ENCODE measurements around the gene ICA1L.

The ICA1L gene

GRCh38 chr2:202773301-202773973, 98.1 kb downstream of the ICA1L start:
- DNase-seq (ENCODE audit: low read depth), result no peak
- TF ChIP-seq, protein P1, sequence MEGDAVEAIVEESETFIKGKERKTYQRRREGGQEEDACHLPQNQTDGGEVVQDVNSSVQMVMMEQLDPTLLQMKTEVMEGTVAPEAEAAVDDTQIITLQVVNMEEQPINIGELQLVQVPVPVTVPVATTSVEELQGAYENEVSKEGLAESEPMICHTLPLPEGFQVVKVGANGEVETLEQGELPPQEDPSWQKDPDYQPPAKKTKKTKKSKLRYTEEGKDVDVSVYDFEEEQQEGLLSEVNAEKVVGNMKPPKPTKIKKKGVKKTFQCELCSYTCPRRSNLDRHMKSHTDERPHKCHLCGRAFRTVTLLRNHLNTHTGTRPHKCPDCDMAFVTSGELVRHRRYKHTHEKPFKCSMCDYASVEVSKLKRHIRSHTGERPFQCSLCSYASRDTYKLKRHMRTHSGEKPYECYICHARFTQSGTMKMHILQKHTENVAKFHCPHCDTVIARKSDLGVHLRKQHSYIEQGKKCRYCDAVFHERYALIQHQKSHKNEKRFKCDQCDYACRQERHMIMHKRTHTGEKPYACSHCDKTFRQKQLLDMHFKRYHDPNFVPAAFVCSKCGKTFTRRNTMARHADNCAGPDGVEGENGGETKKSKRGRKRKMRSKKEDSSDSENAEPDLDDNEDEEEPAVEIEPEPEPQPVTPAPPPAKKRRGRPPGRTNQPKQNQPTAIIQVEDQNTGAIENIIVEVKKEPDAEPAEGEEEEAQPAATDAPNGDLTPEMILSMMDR (IDR thresholded peaks at IDR 0.05; ENCODE audit: low read length, missing control alignments), result no peak
- no peak overlapping the region for H3K4me3 ChIP-seq (replicated peaks; ENCODE audit: low read depth, low read length)

GRCh38 chr2:202771741-202772460, 99.7 kb downstream of the ICA1L start:
- no peak overlapping the region for H3K4me3 ChIP-seq (replicated peaks; ENCODE audit: low read depth, low read length)
- peak; percentile 62 for DNase-seq (ENCODE audit: low read depth)
- TF ChIP-seq, protein P1 (IDR thresholded peaks at IDR 0.05; ENCODE audit: low read length, missing control alignments), result no peak

- no peak overlapping the region for H3K4me3 ChIP-seq (replicated peaks; ENCODE audit: low read depth, low read length)
- TF ChIP-seq, protein P1 (IDR thresholded peaks at IDR 0.05; ENCODE audit: low read length, missing control alignments), result no peak
- no peak for DNase-seq (ENCODE audit: low read depth)
Measured at GRCh38 chr2:202771336-202771735, 100.2 kb downstream of the ICA1L start.

DNA sequence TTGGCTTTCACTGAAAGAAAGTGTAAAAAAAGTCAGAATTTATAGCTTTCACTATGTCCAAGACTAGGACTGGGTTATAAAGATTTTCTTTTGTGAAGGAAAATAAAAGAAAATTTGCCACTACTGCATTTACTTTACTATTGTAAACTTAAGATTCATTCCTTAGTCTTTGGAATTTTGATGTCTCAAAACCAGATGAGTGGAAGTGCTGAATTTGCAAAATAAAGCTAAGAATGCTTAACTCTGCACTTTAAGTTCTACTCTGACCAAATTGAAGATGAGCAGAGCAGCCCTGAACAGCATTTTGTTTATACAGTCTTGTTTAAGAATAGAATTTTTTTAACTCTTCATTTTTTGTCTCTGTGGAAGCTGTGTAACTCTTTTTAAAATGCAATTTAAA, 102.4 kb downstream of the ICA1L start:
- no peak for DNase-seq (ENCODE audit: low read depth)
- TF ChIP-seq, protein P1 (IDR thresholded peaks at IDR 0.05; ENCODE audit: low read length, missing control alignments), result no peak
- H3K4me3 ChIP-seq (replicated peaks; ENCODE audit: low read depth, low read length), result no peak overlapping the region

GRCh38 chr2:202768273-202768672, 103.3 kb downstream of the ICA1L start:
- TF ChIP-seq, protein P1 (IDR thresholded peaks at IDR 0.05; ENCODE audit: low read length, missing control alignments), result no peak
- no peak for DNase-seq (ENCODE audit: low read depth)

DNA sequence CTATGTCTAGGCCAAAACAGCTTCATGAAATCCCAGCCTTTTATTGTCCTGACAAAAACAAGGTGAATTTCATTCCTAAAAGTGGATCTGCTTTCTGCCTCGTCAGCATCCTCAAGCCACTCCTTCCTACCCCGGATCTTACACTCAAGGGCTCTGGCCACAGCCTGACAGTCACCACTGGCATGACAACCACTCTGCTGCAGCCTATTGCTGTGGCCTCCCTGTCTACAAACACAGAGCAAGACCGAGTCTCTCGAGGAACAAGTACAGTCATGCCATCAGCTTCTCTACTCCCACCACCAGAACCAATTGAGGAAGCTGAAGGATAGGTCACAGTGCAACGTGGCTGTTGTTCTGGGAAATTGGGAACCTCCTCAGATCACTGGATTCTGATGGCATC, 106.1 kb downstream of the ICA1L start:
- TF ChIP-seq, protein P1 (IDR thresholded peaks at IDR 0.05; ENCODE audit: low read length, missing control alignments), result no peak
- DNase-seq (ENCODE audit: low read depth), result no peak

More at GRCh38 chr2:202768273-202768672, 103.3 kb downstream of the ICA1L start:
- H3K4me3 ChIP-seq (replicated peaks; ENCODE audit: low read depth, low read length), result no peak overlapping the region

More for the DNA sequence above, 106.1 kb downstream of the ICA1L start:
- no peak overlapping the region for H3K4me3 ChIP-seq (replicated peaks; ENCODE audit: low read depth, low read length)
